H1 (cell line): ENCODE data around the gene ARHGEF38. TPM values are rescaled to one million over a fixed set of nuclear protein-coding genes. Genes with fewer than 3 reads are reported as not detected.

ENCODE experiments used
- CTCF ChIA-PET: fragments of 300-600 bp; sonication (Branson Sonifier 250); formaldehyde crosslinking; loops from one replicate; lab custom pipeline; 2021; ENCODE audit not compliant: partially characterized antibody; lab: Charles Lee
- POLR2A ChIA-PET: fragments of 300-600 bp; sonication (Branson Sonifier 250); formaldehyde crosslinking; loops from one replicate; lab custom pipeline; 2021; ENCODE audit warnings: inconsistent platforms; ENCODE audit not compliant: partially characterized antibody; lab: Charles Lee
- DNase-seq, 2 experiments: peaks; one replicate each; pipeline versions ENCODE4 v3.0.0 to v3.0.0-alpha.2; 2010 to 2022; ENCODE audit warnings: low spot score in 2 of 2, low read depth in 1 of 2, mixed read lengths in 1 of 2
- FAIRE-seq: peaks from 2 replicates; lab custom pipeline; 2011; peaks lifted over from hg19 to GRCh38; lab: Jason Lieb, UNC
- H2AFZ ChIP-seq: 2 replicates; pipeline ENCODE4 v1.8.1; 2012; ENCODE audit warnings: low read length, inconsistent platforms
- H2AK5ac ChIP-seq: 2 replicates; pipeline ENCODE4 v1.6.1; 2013; ENCODE audit warnings: low read depth, low read length
- H2BK120ac ChIP-seq: replicated peaks from 2 replicates; pipeline ENCODE3; 2013; ENCODE audit warnings: low read depth, low read length, inconsistent platforms
- H2BK12ac ChIP-seq: 2 replicates; pipeline ENCODE4 v1.6.1; 2013; ENCODE audit warnings: low read depth, low read length
- H2BK15ac ChIP-seq: 2 replicates; pipeline ENCODE4 v1.6.1; 2013; ENCODE audit warnings: low read length
- H2BK20ac ChIP-seq: 2 replicates; pipeline ENCODE4 v1.6.1; 2013; ENCODE audit warnings: low read length
- H2BK5ac ChIP-seq: 2 replicates; pipeline ENCODE4 v1.6.1; 2013; ENCODE audit warnings: low read depth, low read length
- H3K14ac ChIP-seq: 2 replicates; pipeline ENCODE4 v1.6.1; 2013; ENCODE audit warnings: inconsistent platforms; ENCODE audit not compliant: insufficient read length
- H3K18ac ChIP-seq: 2 replicates; pipeline ENCODE4 v1.6.1; 2013; ENCODE audit warnings: low read length; ENCODE audit errors: extremely low read depth
- H3K23ac ChIP-seq: 2 replicates; pipeline ENCODE4 v1.6.1; 2013; ENCODE audit warnings: inconsistent platforms; ENCODE audit not compliant: insufficient read length
- H3K23me2 ChIP-seq: 2 replicates; pipeline ENCODE4 v1.6.1; 2013; ENCODE audit warnings: low read depth, low read length
- H3K27ac ChIP-seq: 2 replicates; pipeline ENCODE4 v1.6.1; 2011; ENCODE audit warnings: low read depth, low read length, inconsistent platforms
- H3K27me3 ChIP-seq, 4 experiments: replicated peaks in 1 of 4; 1 replicate in 1 of 4; 2 replicates in 3 of 4; pipeline versions ENCODE4 v1.6.1 to v1.8.1; 2011 to 2013; ENCODE audit warnings: low read length in 3 of 4, mild to moderate bottlenecking in 3 of 4, inconsistent platforms in 2 of 4, mixed read lengths in 2 of 4, moderate library complexity in 1 of 4; ENCODE audit not compliant: control insufficient read depth in 3 of 4, insufficient read depth in 3 of 4; ENCODE audit errors: extremely low read depth in 1 of 4
- H3K36me3 ChIP-seq, 4 experiments: 2 replicates each; pipeline versions ENCODE4 v1.6.1 to v1.8.1; 2011 to 2013; ENCODE audit warnings: mild to moderate bottlenecking in 4 of 4, low read length in 3 of 4, moderate library complexity in 2 of 4, control low read depth in 1 of 4, inconsistent platforms in 1 of 4; ENCODE audit not compliant: insufficient read depth in 4 of 4, control insufficient read depth in 2 of 4
- H3K4ac ChIP-seq: replicated peaks from 2 replicates; pipeline ENCODE3; 2013; ENCODE audit warnings: low read length, low read depth, mixed read lengths, inconsistent platforms; ENCODE audit not compliant: insufficient read length
- H3K4me1 ChIP-seq, 4 experiments: replicated peaks in 1 of 4; 1 replicate in 1 of 4; 2 replicates in 3 of 4; pipeline versions ENCODE4 v1.6.1 to v1.8.1; 2011 to 2013; ENCODE audit warnings: low read length in 3 of 4, inconsistent platforms in 2 of 4, mixed read lengths in 1 of 4; ENCODE audit not compliant: insufficient read depth in 4 of 4, control insufficient read depth in 3 of 4
- H3K4me2 ChIP-seq, 2 experiments: 2 replicates each; pipeline versions ENCODE4 v1.6.1 to v1.8.1; 2011 to 2013; ENCODE audit warnings: low read depth in 2 of 2, low read length in 2 of 2, control low read depth in 1 of 2, inconsistent platforms in 1 of 2, mild to moderate bottlenecking in 1 of 2; ENCODE audit not compliant: insufficient read depth in 1 of 2
- H3K4me3 ChIP-seq, 4 experiments: fragments of 200-600, 300-600 bp in 1 of 4; sonication (generic), shearing (Covaris generic), sonication (Bioruptor Twin) in 1 of 4; 2 replicates each; pipeline versions ENCODE4 v1.5.1 to v1.8.1; 2011 to 2016; ENCODE audit warnings: low read length in 4 of 4, low read depth in 3 of 4, control low read depth in 2 of 4, inconsistent platforms in 2 of 4, mild to moderate bottlenecking in 2 of 4, mixed read lengths in 1 of 4, moderate library complexity in 1 of 4; ENCODE audit not compliant: insufficient read depth in 2 of 4; ENCODE audit errors: extremely low read depth in 1 of 4
- H3K56ac ChIP-seq: replicated peaks from 2 replicates; pipeline ENCODE3; 2013; ENCODE audit warnings: low read depth, mild to moderate bottlenecking, mixed read lengths, low read length, inconsistent platforms; ENCODE audit not compliant: insufficient read length
- H3K79me1 ChIP-seq: 2 replicates; pipeline ENCODE4 v1.6.1; 2013; ENCODE audit warnings: low read depth, low read length, control low read depth
- H3K79me2 ChIP-seq, 2 experiments: 2 replicates each; pipeline versions ENCODE4 v1.6.1 to v1.8.1; 2012 to 2013; ENCODE audit warnings: low read length in 2 of 2, mild to moderate bottlenecking in 2 of 2, inconsistent platforms in 1 of 2; ENCODE audit not compliant: insufficient read depth in 2 of 2, control insufficient read depth in 1 of 2
- H3K9ac ChIP-seq, 4 experiments: replicated peaks in 1 of 4; 1 replicate in 1 of 4; 2 replicates in 3 of 4; pipeline versions ENCODE4 v1.6.1 to v1.8.1; 2011 to 2013; ENCODE audit warnings: low read depth in 3 of 4, low read length in 3 of 4, control low read depth in 2 of 4, mild to moderate bottlenecking in 2 of 4, moderate library complexity in 2 of 4, inconsistent platforms in 1 of 4; ENCODE audit errors: extremely low read depth in 1 of 4
- H3K9me3 ChIP-seq, 2 experiments: 2 replicates each; pipeline versions ENCODE4 v1.6.1 to v1.8.1; 2012 to 2013; ENCODE audit warnings: mild to moderate bottlenecking in 2 of 2, moderate library complexity in 2 of 2, control low read depth in 1 of 2, inconsistent platforms in 1 of 2, low read depth in 1 of 2, low read length in 1 of 2, mixed read lengths in 1 of 2; ENCODE audit not compliant: insufficient read depth in 2 of 2
- H4K20me1 ChIP-seq, 2 experiments: replicated peaks in 1 of 2; 2 replicates each; pipeline versions ENCODE3 to v1.8.1; 2011 to 2013; ENCODE audit warnings: inconsistent platforms in 2 of 2, low read length in 2 of 2, mild to moderate bottlenecking in 1 of 2; ENCODE audit not compliant: insufficient read depth in 2 of 2, control insufficient read depth in 1 of 2
- H4K5ac ChIP-seq: 2 replicates; pipeline ENCODE4 v1.6.1; 2013; ENCODE audit warnings: low read length, low read depth, mixed read lengths, inconsistent platforms; ENCODE audit not compliant: insufficient read length
- H4K8ac ChIP-seq: 2 replicates; pipeline ENCODE4 v1.8.0; 2013; ENCODE audit warnings: mild to moderate bottlenecking, moderate library complexity, low read length, inconsistent platforms; ENCODE audit not compliant: insufficient read depth; ENCODE audit errors: extremely low read depth
- H4K91ac ChIP-seq: replicated peaks from 2 replicates; pipeline ENCODE3; 2013; ENCODE audit warnings: low read length, mixed read lengths, inconsistent platforms; ENCODE audit not compliant: insufficient read length
- ASH2L ChIP-seq: fragments of 200-600, 300-600 bp; sonication (generic); IDR thresholded peaks from one replicate; pipeline ENCODE4 v1.7.1; 2017; ENCODE audit warnings: low read length
- CBX8 ChIP-seq: fragments of 300-800, 300-1000 bp; sonication (generic); IDR thresholded peaks from 2 replicates; pipeline ENCODE4 v1.7.1; 2016; ENCODE audit warnings: low read depth, low read length, borderline replicate concordance
- EGR1 ChIP-seq: IDR thresholded peaks from 2 replicates; pipeline ENCODE4 v1.6.1; 2011; ENCODE audit warnings: low read depth, low read length, borderline replicate concordance
- GABPA ChIP-seq: IDR thresholded peaks from 2 replicates; pipeline ENCODE4 v1.6.1; 2011; ENCODE audit warnings: mild to moderate bottlenecking, low read length, moderate library complexity, borderline replicate concordance; ENCODE audit not compliant: insufficient read depth
- HDAC6 ChIP-seq: IDR thresholded peaks from one replicate; pipeline ENCODE4 v1.7.1; 2012; ENCODE audit warnings: low read depth, mild to moderate bottlenecking, inconsistent platforms, low read length, moderate library complexity
- MAFK ChIP-seq: IDR thresholded peaks from 2 replicates; pipeline ENCODE4 v1.6.1; 2012; ENCODE audit warnings: low read depth, mild to moderate bottlenecking, improper control_type of control experiment, low read length
- RFX5 ChIP-seq: IDR thresholded peaks from 2 replicates; pipeline ENCODE4 v1.6.1; 2011; ENCODE audit warnings: low read depth, low read length, improper control_type of control experiment, borderline replicate concordance
- SP1 ChIP-seq: IDR thresholded peaks from 2 replicates; pipeline ENCODE4 v1.6.1; 2011; ENCODE audit warnings: low read depth, low read length
- SUZ12 ChIP-seq: fragments of 200-600 bp; sonication (generic); IDR thresholded peaks from 2 replicates; pipeline ENCODE4 v1.6.1; 2012; ENCODE audit warnings: mild to moderate bottlenecking, inconsistent platforms, low read length, moderate library complexity, mixed read lengths
- TAF1 ChIP-seq: IDR thresholded peaks from 2 replicates; pipeline ENCODE4 v1.6.1; 2011; ENCODE audit warnings: mild to moderate bottlenecking, low read depth, low read length
- WGBS, 2 experiments: shearing (Covaris generic) in 1 of 2; methylation state at CpG; one replicate each; pipeline versions ENCODE4 v1.1.6 to v1.1.7; 2013 to 2015; ENCODE audit warnings: low lambda C conversion rate in 2 of 2, mixed read lengths in 2 of 2, inconsistent platforms in 1 of 2, low coverage in 1 of 2, missing lambda C conversion rate in 1 of 2; ENCODE audit not compliant: insufficient replicate concordance in 2 of 2, insufficient coverage in 1 of 2, insufficient read length in 1 of 2; ENCODE audit errors: extremely low coverage in 1 of 2, missing lambda C conversion rate in 1 of 2; 5-methylcytosine and 5-hydroxymethylcytosine counted together
- polyA plus RNA-seq, 7 experiments: library from polyadenylated mRNA; depleted of rRNA in 3 of 7; stranded (reverse) in 5 of 7; unstranded in 2 of 7; fragments of >200 nt in 5 of 7; fragments of 200-250 nt in 2 of 7; gene quantifications; 1 replicate in 5 of 7; 2 replicates in 1 of 7; 4 replicates in 1 of 7; pipeline versions ENCODE4 v1.2.1 to v1.2.3, GENCODE V29; 2011 to 2013; ENCODE audit warnings: missing spikeins in 2 of 7, mixed read lengths in 2 of 7
- total RNA-seq: library from RNA; stranded (reverse); fragmentation: NEBNext Ultra II Directional; extraction: Animal tissue kit (Norgen Biotek cat#: 25700); gene quantifications from 2 replicates; pipeline ENCODE4 v1.2.1, GENCODE V29; 2021
- TF ChIP-seq, protein P1 (sequence below): IDR thresholded peaks from 2 replicates; pipeline ENCODE4 v1.6.1; 2011; ENCODE audit warnings: low read depth, mild to moderate bottlenecking, low read length; ENCODE audit not compliant: insufficient read depth

Gene ARHGEF38
- total and polyA plus RNA-seq, 2 of the 8 experiments (the other 6 are each of a cell fraction or from before 2014, with no cell fraction given), result not detected

DNA sequence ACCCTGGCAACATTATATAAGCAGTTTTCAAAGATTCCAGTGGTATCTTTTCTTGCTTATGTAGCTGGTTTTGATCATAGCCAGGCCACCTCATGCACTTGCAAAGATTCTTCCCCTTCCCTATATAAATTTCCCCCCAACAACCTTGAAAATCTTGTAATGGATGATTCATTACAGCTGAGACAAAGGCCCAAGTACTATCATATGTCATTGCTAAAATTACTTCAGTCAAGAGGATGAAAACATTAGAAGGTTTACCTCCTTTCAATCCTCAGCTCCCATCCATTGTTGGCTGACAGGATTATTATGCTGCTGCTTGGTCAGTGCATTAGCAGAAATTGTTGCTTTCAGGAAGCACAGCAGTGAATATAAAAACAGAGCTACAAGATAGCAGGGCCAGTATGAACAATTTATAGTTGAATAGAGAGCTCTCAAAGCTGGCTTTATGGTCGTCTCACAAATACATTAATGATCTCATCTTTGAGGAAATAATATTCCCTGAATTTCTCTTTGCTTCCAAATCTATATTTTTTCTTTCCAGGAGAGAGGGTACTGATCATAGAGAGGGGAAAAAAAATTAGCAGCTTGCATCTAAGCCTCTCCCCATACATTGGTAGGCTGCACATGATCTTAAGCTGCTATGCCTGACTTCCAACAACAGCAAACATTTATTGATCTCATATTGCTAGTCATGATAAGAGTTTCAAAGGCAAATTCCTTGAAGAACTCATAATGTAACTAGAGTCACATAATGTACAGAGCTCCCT lies 7.7 kb upstream of the ARHGEF38 start:
- H3K14ac ChIP-seq, result no peak overlapping the region
- no peaks in the 10 kb centered on the region for H3K79me1 ChIP-seq
- H2BK12ac ChIP-seq, result no peak overlapping the region
- FAIRE-seq, result no peak
- H4K91ac ChIP-seq, result no peak overlapping the region
- no peaks in the 10 kb centered on the region for H3K23me2 ChIP-seq
- no peak overlapping the region for H3K9ac ChIP-seq
- no peaks in the 10 kb centered on the region for H3K79me2 ChIP-seq
- CTCF ChIA-PET, result interaction anchor here (1.0 to 1.9 kb wide), 4 partner anchors 11 to 121 kb away, joined by 3 to 10 read pairs (median 4); no protein-coding TSS in a partner anchor
- H3K4me2 ChIP-seq, result no peak overlapping the region
- H3K23ac ChIP-seq, result no peak overlapping the region
- 57% methylated on average over 1 of the region's 1 CpG; no CpG with 5 or more reads in 1 of the 2 experiments for WGBS, 2 experiments
- H3K4me1 ChIP-seq, result no peaks in the 10 kb centered on the region
- H3K18ac ChIP-seq, result no peak overlapping the region
- H4K8ac ChIP-seq, result no peak overlapping the region
- H3K36me3 ChIP-seq, result no peaks in the 10 kb centered on the region
- TF ChIP-seq SUZ12 (no peak), MAFK (no peak), ASH2L (no peak), GABPA (no peak), TAF1 (no peak), SP1 (no peak), EGR1 (no peak), CBX8 (no peak), RFX5 (no peak), HDAC6 (no peak)
- TF ChIP-seq, protein P1, sequence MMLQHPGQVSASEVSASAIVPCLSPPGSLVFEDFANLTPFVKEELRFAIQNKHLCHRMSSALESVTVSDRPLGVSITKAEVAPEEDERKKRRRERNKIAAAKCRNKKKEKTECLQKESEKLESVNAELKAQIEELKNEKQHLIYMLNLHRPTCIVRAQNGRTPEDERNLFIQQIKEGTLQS, result no peak
- H2BK5ac ChIP-seq, result no peak overlapping the region
- H2BK20ac ChIP-seq, result no peak overlapping the region
- no peak overlapping the region for H2BK15ac ChIP-seq
- H3K56ac ChIP-seq, result no peak overlapping the region
- DNase-seq, result no peak
- no peak overlapping the region for H3K4me3 ChIP-seq
- H3K27me3 ChIP-seq, result peaks cover 0 to 11% (median 3%) of the 10 kb centered on the region in 4 experiments; a peak in 2 of 7 replicates
- POLR2A ChIA-PET, result no interaction called here
- H3K9me3 ChIP-seq, result no peaks in the 10 kb centered on the region
- no peak overlapping the region for H3K4ac ChIP-seq
- no peak overlapping the region for H3K27ac ChIP-seq
- no peaks in the 10 kb centered on the region for H4K20me1 ChIP-seq
- no peak overlapping the region for H2AFZ ChIP-seq
- H2BK120ac ChIP-seq, result no peak overlapping the region
- no peak overlapping the region for H4K5ac ChIP-seq
- no peak overlapping the region for H2AK5ac ChIP-seq
